HFF-Myc (cell line): ENCODE data around the gene MAPK13.
"Not testable (repeated sequence)": the region's sequence is repeated elsewhere in the genome, so short reads cannot be mapped to it uniquely, and the experiment has no call there.

Source experiments
- DNase-seq: peaks from one replicate; pipeline ENCODE4 v3.0.0-alpha.2; 2011; ENCODE audit warnings: low read depth; ENCODE audit errors: extremely low read depth
- H3K4me3 ChIP-seq: replicated peaks from 2 replicates; pipeline ENCODE4 v1.5.1; 2011; ENCODE audit warnings: low read depth, mild to moderate bottlenecking, control low read depth, low read length
- TF ChIP-seq, protein P1 (sequence below): IDR thresholded peaks from 2 replicates; pipeline ENCODE4 v1.5.1; 2012; ENCODE audit warnings: mild to moderate bottlenecking, low read depth, low read length, control low read depth; ENCODE audit errors: missing control alignments

MAPK13 gene

DNA sequence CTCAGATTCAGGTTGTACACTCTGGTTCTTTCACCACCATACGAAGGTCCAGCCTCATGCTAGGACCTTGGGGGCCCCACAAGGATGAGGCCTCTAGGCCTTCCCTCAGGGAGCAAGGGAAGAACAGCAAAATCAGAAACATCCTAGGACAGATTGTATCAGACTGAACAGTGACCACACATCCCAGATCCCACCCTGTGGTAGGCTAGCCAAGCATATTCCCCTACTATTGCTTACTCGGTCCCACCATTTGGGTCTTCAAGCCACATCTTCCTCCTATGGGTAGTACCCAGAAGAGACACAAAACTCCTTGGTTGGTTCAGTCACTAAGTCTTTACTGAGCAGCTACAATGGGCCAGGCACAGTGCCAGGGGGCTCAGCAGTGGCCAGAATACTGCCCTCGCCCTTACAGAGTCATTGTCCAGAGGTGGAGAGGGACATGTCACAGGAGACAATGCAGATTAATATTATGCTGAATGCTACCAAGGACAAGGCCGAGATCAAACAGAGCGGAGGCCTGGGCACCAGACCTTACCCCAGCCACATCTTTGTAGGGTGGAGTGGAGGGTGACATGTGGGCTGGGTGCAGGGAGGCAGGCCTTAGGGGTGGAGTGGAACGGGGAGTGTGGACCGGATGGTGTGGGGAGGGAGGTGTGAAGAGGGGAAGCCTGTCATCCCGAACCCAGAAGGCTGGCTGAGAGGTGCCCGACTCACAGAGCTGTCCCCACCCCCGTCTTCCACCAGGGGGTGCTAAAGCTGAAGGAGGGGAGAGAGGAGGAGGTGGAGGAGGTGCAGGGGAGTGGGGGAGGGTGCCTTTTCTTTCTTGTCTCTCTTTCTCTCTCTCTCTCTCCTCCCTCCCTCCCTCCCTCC is 6.8 kb upstream of the MAPK13 start:
- H3K4me3 ChIP-seq, result no peak overlapping the region
- TF ChIP-seq, protein P1, sequence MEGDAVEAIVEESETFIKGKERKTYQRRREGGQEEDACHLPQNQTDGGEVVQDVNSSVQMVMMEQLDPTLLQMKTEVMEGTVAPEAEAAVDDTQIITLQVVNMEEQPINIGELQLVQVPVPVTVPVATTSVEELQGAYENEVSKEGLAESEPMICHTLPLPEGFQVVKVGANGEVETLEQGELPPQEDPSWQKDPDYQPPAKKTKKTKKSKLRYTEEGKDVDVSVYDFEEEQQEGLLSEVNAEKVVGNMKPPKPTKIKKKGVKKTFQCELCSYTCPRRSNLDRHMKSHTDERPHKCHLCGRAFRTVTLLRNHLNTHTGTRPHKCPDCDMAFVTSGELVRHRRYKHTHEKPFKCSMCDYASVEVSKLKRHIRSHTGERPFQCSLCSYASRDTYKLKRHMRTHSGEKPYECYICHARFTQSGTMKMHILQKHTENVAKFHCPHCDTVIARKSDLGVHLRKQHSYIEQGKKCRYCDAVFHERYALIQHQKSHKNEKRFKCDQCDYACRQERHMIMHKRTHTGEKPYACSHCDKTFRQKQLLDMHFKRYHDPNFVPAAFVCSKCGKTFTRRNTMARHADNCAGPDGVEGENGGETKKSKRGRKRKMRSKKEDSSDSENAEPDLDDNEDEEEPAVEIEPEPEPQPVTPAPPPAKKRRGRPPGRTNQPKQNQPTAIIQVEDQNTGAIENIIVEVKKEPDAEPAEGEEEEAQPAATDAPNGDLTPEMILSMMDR, result peak; percentile 67
- DNase-seq, result peak; percentile 46

- DNase-seq, H3K4me3 ChIP-seq: not testable (repeated sequence)
These were observed 6.0 kb upstream of the MAPK13 start for GRCh38 chr6:36124346-36124745.

- DNase-seq, result no peak
- TF ChIP-seq, protein P1, result no peak
These were observed 5.4 kb upstream of the MAPK13 start for GRCh38 chr6:36124881-36125280.

DNA sequence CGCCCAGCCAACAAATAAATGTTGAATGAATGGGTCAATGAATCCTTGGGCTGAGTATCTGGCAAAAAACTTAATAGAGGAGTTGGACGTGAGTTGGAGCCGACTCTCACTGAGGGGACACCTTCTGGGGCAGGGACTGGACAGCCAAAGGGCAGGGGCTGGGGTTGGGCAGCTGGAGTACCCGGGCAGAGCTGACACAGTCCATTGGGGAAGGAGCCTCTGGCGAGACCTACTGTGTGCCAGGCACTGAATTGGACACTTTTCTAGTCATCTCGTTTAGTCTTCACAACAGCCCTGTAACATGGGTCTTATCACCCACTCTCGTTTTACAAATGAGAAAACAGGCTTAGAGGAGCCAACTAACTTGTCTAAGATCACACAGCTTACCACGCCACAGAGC is 4.7 kb upstream of the MAPK13 start:
- DNase-seq, result no peak
- no peak overlapping the region for H3K4me3 ChIP-seq
- TF ChIP-seq, protein P1, result no peak

More at GRCh38 chr6:36124881-36125280, 5.4 kb upstream of the MAPK13 start:
- H3K4me3 ChIP-seq, result no peak overlapping the region

DNA sequence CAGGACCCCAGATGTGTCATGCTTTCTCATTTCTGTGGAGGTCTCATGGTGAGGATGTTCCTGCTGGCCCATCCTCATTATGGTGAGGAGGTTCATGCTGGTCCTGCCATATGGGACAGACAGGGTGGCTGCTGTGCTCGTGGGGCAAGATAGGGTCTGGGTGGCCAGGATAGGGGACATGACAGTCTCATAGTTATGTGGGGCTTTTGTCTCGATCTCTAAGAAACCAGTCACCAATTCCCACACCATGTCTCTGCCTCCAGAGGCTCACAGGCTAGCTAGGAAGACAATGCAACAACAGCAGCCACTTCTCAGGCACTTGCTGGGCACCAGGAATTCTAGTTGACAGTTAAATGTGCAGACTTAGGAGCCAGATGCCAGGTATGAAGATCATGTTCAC is 4.2 kb upstream of the MAPK13 start:
- no peak for DNase-seq
- TF ChIP-seq, protein P1, result no peak
- no peak overlapping the region for H3K4me3 ChIP-seq

DNA sequence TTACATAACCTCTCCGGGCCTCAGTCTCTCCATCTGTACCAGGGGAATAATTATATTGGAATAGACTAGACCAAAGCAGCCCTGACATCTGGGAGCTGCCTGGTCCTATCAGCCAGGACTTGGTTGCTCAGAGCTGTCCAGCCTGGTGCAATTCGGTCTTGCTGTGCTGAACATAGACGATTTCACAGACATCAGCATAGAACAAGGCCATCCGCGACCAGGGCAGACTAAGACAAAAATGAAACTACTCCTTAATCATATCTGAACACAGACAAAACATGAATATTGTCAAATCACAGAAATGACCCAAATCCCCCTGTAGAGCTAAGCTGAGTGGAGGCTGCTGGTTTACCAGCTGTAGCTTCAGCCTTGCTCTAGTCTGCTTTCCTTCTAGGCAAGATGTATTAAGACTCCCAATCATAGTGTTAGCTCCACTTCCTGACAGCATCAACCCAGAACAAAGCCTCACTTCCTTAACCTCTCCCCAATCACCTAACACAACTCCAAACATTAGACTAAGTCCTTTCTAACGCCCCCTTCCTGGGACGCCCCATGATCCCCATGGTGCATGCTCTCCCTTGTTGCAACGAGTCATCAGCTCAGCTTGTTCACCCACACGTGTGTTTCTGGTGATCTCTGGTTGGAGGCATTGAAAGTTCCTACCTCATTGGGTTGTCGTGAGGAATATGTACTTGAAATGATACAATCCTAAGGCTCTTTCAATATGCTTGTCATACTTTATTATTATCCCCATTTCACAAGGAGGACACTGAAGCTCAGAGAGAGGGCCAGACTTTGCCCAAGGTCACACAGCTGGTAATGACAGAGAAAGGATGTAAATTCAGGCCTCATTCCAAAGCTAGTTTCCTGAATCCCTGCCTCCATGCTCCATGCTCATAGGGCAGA is 3.5 kb upstream of the MAPK13 start:
- H3K4me3 ChIP-seq, result no peak overlapping the region
- DNase-seq, result no peak
- TF ChIP-seq, protein P1, result no peak

- DNase-seq, result no peak
- TF ChIP-seq, protein P1, result no peak
- no peak overlapping the region for H3K4me3 ChIP-seq
These were observed 2.8 kb upstream of the MAPK13 start for GRCh38 chr6:36127462-36128016.
